Measurements from ENCODE around the gene ABHD17B.

DNA sequence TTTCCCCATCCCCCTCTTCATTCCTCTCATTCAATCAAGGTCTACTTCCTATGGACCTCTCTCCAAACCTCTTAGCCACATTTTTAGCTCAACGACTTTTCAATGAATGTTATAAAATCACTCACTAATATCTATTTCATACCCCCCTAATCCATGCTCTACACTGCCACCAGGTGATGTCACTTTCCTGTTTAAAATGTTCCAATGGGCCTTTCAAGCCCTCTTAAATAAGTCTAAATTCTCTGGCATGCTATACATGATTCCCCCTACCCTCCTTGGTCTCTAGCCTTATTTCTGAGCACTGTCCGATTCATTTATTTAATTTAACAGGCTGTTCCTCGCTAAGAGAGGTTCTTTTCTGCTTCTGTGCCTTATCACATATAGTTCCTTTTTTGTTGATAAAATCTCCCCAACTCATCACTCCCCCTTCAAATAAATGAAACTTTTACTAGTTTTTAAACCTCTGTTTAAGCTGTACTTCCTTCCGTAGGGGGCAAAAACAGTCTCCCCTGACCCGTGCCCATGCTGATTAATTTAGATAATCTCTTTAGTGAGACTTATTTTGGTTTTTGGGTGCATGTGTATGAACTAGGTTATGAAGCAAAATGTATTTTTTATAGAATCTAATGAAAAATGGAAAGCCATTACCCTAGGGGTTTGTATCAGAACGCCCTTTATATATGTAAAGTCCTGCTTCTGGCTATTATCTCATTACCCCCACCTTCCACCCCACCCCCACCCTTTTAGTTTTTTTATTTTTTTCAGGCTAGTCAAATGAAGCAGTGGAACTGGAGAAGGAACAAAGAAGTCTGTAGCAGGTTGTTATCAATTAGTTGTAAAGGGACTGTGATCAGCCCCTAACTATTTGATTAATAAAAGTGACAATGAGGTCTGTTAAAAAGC is 9.0 kb downstream of the ABHD17B start:
- TF ChIP-seq, protein P1, sequence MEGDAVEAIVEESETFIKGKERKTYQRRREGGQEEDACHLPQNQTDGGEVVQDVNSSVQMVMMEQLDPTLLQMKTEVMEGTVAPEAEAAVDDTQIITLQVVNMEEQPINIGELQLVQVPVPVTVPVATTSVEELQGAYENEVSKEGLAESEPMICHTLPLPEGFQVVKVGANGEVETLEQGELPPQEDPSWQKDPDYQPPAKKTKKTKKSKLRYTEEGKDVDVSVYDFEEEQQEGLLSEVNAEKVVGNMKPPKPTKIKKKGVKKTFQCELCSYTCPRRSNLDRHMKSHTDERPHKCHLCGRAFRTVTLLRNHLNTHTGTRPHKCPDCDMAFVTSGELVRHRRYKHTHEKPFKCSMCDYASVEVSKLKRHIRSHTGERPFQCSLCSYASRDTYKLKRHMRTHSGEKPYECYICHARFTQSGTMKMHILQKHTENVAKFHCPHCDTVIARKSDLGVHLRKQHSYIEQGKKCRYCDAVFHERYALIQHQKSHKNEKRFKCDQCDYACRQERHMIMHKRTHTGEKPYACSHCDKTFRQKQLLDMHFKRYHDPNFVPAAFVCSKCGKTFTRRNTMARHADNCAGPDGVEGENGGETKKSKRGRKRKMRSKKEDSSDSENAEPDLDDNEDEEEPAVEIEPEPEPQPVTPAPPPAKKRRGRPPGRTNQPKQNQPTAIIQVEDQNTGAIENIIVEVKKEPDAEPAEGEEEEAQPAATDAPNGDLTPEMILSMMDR (IDR thresholded peaks at IDR 0.05), result no peak
- no peak for TF ChIP-seq POLR2A (IDR thresholded peaks at IDR 0.05)

Measured in right lobe of liver (tissue), 4 donors.